Stomach (tissue), 9 donors: ENCODE data around the gene ARV1. TPM values are rescaled to one million over a fixed set of nuclear protein-coding genes. Genes with fewer than 3 reads are reported as not detected.
A peak's percentile ranks its signal among the peaks of the same experiment; 100 is the strongest.

Experiments used
- DNase-seq, 2 donors: peaks; one replicate each; pipeline versions ENCODE4 v3.0.0 to v3.0.0-alpha.2; 2013 to 2019
- H3K27ac ChIP-seq, 5 donors: fragments of 200-600 bp in 4 of 5; sonication (generic) in 4 of 5; one replicate each; pipeline ENCODE4 v1.5.1; 2013 to 2019; ENCODE audit warnings: mild to moderate bottlenecking in 1 of 5, moderate library complexity in 1 of 5
- H3K27me3 ChIP-seq, 3 donors: fragments of 200-600 bp; sonication (generic); one replicate each; pipeline ENCODE4 v1.5.1; 2017 to 2019; ENCODE audit warnings: mixed run types in 1 of 3
- H3K36me3 ChIP-seq, 4 donors: fragments of 200-600 bp; sonication (generic); 1 replicate in 3 of 4; 2 replicates in 1 of 4; pipeline ENCODE4 v1.5.1; 2016 to 2019
- H3K4me1 ChIP-seq, 4 donors: fragments of 200-600 bp; sonication (generic); one replicate each; pipeline ENCODE4 v1.5.1; 2016 to 2019
- H3K4me3 ChIP-seq, 4 donors: fragments of 200-600 bp; sonication (generic) in 3 of 4; one replicate each; pipeline ENCODE4 v1.5.1; 2016 to 2019; ENCODE audit warnings: mild to moderate bottlenecking in 1 of 4
- H3K9me3 ChIP-seq, 4 donors: fragments of 200-600 bp; sonication (generic); one replicate each; pipeline ENCODE4 v1.5.1; 2016 to 2019
- CTCF ChIP-seq, 7 experiments: fragments of 450-650 bp in 4 of 7; fragments of 200-600 bp in 3 of 7; sonication (generic) in 3 of 7; IDR thresholded peaks; one replicate each; pipeline ENCODE4 v1.5.1; 2016 to 2019; ENCODE audit warnings: antibody characterized with exemption in 7 of 7, control low read depth in 2 of 7, mild to moderate bottlenecking in 1 of 7
- EP300 ChIP-seq: sonication (generic); formaldehyde crosslinking; IDR thresholded peaks from one replicate; pipeline ENCODE4 v1.6.1; 2017; ENCODE audit warnings: antibody characterized with exemption
- POLR2A ChIP-seq, 4 donors: fragments of 450-650 bp; IDR thresholded peaks; one replicate each; pipeline ENCODE4 v1.6.1; 2016; ENCODE audit warnings: antibody characterized with exemption in 4 of 4, control low read depth in 2 of 4, mild to moderate bottlenecking in 1 of 4, moderate library complexity in 1 of 4
- POLR2AphosphoS5 ChIP-seq, 3 donors: sonication (generic); formaldehyde crosslinking; IDR thresholded peaks; one replicate each; pipeline ENCODE4 v1.6.1; 2016; ENCODE audit warnings: antibody characterized with exemption in 3 of 3
- WGBS, 5 donors: extraction: QIAGEN DNeasy Blood & Tissue Kit in 3 of 5; methylation state at CpG; one replicate each; pipeline versions ENCODE4 v1.1.5 to v1.1.7; 2013 to 2018; 5-methylcytosine and 5-hydroxymethylcytosine counted together
- intact Hi-C: fragments of 100-400 bp; cut with DNase I; formaldehyde crosslinking; loops from one replicate; pipeline ENCODE4 v1.15.1; 2023; ENCODE audit warnings: low total_unique reads
- polyA plus RNA-seq, 3 donors: library from polyadenylated mRNA; stranded (reverse); fragments of 200-250 nt; gene quantifications; one replicate each; pipeline ENCODE4 v1.2.3, GENCODE V29; 2013
- total RNA-seq, 5 donors: library from RNA; depleted of rRNA; stranded (reverse); fragments of >200 nt; gene quantifications; one replicate each; pipeline versions ENCODE4 v1.1.0 to v1.2.3, GENCODE V29; 2014 to 2016
- donor health status: healthy with polysubstance abuse.
- donor health status: Bipolar disorder and iron deficiency.
- donor health status: healthy.

The ARV1 gene
- total and polyA plus RNA-seq, 8 donors = 11.0 to 38.8 (median 18.8) TPM

DNA sequence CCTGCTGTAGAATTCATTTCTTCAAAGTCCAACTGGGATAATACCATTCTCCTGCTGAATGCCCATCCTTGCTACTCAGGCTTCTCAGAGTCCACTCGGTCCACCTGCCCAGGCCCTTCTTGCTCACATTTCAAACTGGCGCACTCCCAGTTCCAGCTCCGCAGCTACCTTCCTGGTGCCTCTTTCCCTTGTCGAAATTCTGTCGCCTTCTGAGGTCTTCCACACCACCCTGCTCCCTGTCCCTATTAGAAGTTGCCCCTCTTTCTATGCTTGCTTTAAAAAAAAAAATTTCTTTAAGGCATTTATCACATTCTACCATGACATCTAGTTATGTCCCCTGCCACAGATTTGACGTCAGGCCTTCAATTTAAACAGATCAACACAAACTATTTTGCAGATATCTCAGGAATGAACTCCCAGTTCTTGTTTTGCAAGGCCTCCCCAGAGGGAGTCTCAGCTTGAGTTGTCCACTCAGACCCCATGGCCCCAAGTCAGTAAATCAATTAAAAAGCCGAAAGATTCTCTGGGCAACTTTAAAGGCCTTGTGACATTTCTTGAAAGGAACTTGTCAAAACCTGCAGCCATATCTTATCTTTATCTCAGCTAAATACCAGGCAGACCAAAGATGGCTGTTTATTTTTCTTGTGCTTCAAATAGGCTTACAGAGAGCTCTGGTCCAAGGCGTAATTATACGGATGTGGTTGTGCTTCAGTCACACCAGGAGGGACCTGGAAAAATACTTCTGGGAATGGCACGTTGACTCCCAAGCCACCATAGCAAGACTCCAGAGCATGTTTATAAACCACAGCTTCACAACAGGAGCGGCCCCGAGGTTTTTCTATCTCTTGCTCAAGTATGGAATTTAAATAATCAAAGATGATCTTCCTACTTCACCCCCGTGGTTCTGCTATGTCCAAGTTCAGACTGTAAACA lies 59.0 kb downstream of the ARV1 start:
- peaks cover 0 to 32% (median 0%) of the 10 kb centered on the region in 3 donors for H3K27me3 ChIP-seq
- peak overlapping the region in 1 of 4 donors; percentile 92 for H3K4me3 ChIP-seq
- peaks cover 5 to 44% (median 27%) of the 10 kb centered on the region in 4 donors for H3K4me1 ChIP-seq
- TF ChIP-seq POLR2AphosphoS5 (IDR thresholded peaks at IDR 0.05) = no peak
- no peak for TF ChIP-seq EP300
- TF ChIP-seq POLR2A (IDR thresholded peaks at IDR 0.05) = no peak
- TF ChIP-seq CTCF (IDR thresholded peaks at IDR 0.05) = no peak
- intact Hi-C loops = no loop called here
- 50 to 74% (median 60%) methylated on average over 13 of the region's 13 CpGs for WGBS, 5 donors
- peak overlapping the region in 1 of 5 donors; percentile 14 for H3K27ac ChIP-seq
- H3K36me3 ChIP-seq = no peaks in the 10 kb centered on the region
- H3K9me3 ChIP-seq = no peaks in the 10 kb centered on the region
- no peak for DNase-seq

DNA sequence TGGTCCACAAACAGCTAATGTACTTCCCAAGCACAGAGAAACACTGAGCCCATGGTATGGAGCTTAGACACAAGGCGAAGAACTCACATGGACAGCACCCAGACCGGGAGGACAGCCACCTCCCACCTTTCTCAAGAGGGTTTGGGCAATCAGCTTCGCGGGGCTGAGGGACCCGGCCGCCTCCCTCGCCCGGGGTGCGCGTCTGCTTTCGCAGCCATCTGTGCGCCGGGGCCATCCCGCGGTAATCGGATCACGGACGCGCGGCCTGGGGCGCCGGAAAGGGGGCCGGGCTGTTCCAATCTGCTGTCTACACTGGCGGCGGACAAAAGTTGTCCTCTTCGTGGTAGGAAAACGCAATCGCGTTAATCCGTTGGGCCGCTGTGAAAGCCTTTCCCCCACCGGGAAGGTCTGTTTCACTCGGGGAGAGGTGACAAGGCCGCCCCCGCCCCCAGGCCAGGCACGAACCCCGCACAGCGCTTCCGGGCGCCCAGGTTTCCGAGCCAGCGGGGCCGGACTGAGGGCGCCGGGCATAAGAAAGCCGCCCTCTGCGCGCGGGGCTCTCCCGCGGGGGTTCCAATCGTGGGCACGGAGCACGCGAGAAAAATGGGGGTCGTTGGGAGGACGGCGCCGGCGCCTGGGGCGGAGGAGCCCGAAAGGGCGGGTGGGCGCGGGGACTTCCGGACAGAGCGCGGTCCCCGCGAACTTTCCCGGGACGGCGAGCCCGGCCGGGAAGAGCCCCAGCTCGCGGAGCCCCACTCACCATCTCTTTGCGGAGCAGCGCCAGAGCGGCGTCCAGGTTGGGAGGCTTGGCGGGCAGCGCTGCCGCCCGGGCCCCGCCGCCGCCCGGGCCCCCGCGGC lies 60.5 kb downstream of the ARV1 start:
- peak overlapping the region; percentile 65 to 83 (median 78) for H3K27ac ChIP-seq
- WGBS, 5 donors = 0 to 1% (median 1%) methylated on average over 24 to 91 of the region's 91 CpGs
- H3K27me3 ChIP-seq = peaks cover 0 to 32% (median 0%) of the 10 kb centered on the region in 3 donors

DNA sequence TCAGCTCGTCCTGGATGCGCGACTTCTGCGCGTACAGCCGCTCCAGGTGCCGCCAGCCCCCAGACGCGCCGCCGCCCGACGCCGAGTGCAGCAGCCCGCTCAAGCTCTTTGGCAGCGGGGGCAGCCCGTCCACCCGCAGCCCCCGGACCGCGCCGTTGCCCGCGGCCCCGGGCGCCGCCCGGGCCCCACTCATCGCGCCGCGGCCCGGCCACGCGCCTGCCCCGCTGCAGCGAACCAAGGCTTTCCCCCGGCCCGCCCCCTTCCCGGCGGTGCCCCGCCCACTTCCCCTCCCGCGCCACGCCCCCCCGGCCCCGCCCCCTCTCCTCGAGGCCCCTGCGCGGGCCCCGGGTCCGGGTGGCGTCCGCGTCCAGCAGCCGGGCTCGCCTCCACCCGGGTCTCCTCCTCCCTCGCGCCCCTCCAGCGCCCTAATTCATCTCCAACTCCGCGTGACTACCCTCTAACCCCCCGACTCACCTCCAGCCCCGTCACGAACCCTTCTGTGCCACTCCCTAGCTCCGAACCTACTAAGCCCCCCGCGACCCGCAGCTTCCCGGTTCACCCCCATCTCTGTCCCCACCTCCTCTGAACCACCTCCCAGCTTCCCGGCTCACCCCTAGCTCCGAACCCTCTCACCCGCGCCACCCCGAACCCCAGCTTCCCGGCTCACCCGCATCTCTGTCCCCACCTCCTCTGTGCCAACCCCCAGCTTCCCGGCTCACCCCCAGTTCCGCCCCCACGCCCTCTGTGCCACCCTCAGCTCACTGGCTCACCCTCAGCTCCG lies 61.3 kb downstream of the ARV1 start, which contains the start of gene FAM89A:
TSS of gene FAM89A (minus strand) at position 236 of the 781 bp plus-strand sequence. CDS start at position 193, 43 bp downstream.
- Histone ChIP-seq H3K4me1 (peaks cover 5 to 44% (median 24%) of the 10 kb centered on the region in 4 donors), H3K27me3 (peaks cover 0 to 32% (median 0%) of the 10 kb centered on the region in 3 donors), H3K27ac (peak within 1 kb of the TSS; percentile 65 to 83 (median 78)), H3K36me3 (no peaks in the 10 kb centered on the region), H3K9me3 (peaks cover 0 to 11% (median 7%) of the 10 kb centered on the region in 4 donors), H3K4me3 (peak within 1 kb of the TSS; percentile 80 to 92 (median 86))
- DNase-seq = peak; percentile 74 to 82
- intact Hi-C loops = no loop called here
- WGBS, 5 donors = 1 to 3% (median 1%) methylated on average over 27 to 82 of the region's 82 CpGs
- no peak for TF ChIP-seq POLR2AphosphoS5 (IDR thresholded peaks at IDR 0.05)
- TF ChIP-seq CTCF (IDR thresholded peaks at IDR 0.05) = no peak
- no peak for TF ChIP-seq POLR2A (IDR thresholded peaks at IDR 0.05)
- no peak for TF ChIP-seq EP300

More for the DNA sequence above, 60.5 kb downstream of the ARV1 start:
- DNase-seq = peak in 1 of 2 donors; percentile 79
- Histone ChIP-seq H3K4me3 (peak overlapping the region; percentile 80 to 92 (median 86)), H3K9me3 (peaks cover 0 to 4% (median 1%) of the 10 kb centered on the region in 4 donors), H3K36me3 (no peaks in the 10 kb centered on the region), H3K4me1 (peaks cover 5 to 44% (median 24%) of the 10 kb centered on the region in 4 donors)
- intact Hi-C loops = no loop called here
- TF ChIP-seq POLR2AphosphoS5 (IDR thresholded peaks at IDR 0.05) = no peak
- no peak for TF ChIP-seq POLR2A (IDR thresholded peaks at IDR 0.05)
- no peak for TF ChIP-seq CTCF (IDR thresholded peaks at IDR 0.05)
- TF ChIP-seq EP300 = no peak
